IMR-90 (cell line): Measurements from ENCODE around the gene SALL2. TPM values are rescaled to one million over a fixed set of nuclear protein-coding genes. Genes with fewer than 3 reads are reported as not detected.

Experiments
- ATAC-seq: fragments of 200-7000 bp; cut with Tn5 transposase; 2 replicates; pipeline ENCODE4 v1.9.1; 2020; ENCODE audit warnings: low read depth, mild to moderate bottlenecking, moderate library complexity
- Bru-seq: library from RNA; stranded (reverse); fragments of 400-500 nt; gene quantifications from one replicate; lab custom pipeline; 2021; lab: Mats Ljungman, UMichigan
- BruChase-seq, 2 experiments: library from RNA; stranded (reverse); fragments of 400-500 nt; gene quantifications; one replicate each; lab custom pipeline; 2021; lab: Mats Ljungman, UMichigan
- BruUV-seq: library from RNA; stranded (reverse); fragments of 400-500 nt; replicated peaks from 2 replicates; lab custom pipeline; 2021; lab: Mats Ljungman, UMichigan
- CTCF ChIA-PET: fragments of 300-600 bp; formaldehyde crosslinking; extraction: SDS; loops from one replicate; lab custom pipeline; 2021; ENCODE audit warnings: antibody characterized with exemption; lab: Yijun Ruan, JAX
- POLR2A ChIA-PET: fragments of 300-600 bp; sonication (Branson Sonifier 250); formaldehyde crosslinking; loops from one replicate; lab custom pipeline; 2022; ENCODE audit warnings: antibody characterized with exemption; ENCODE audit not compliant: unreplicated experiment; lab: Charles Lee
- DNase-seq: peaks from one replicate; pipeline ENCODE4 v3.0.0; 2013
- H2AFZ ChIP-seq: replicated peaks from 2 replicates; pipeline ENCODE3; 2013; ENCODE audit warnings: low read length, mild to moderate bottlenecking; ENCODE audit not compliant: poor library complexity
- H2AK5ac ChIP-seq: 2 replicates; pipeline ENCODE4 v1.6.1; 2013; ENCODE audit warnings: low read depth, low read length, inconsistent platforms
- H2AK9ac ChIP-seq: replicated peaks from 2 replicates; pipeline ENCODE3; 2013; ENCODE audit warnings: mild to moderate bottlenecking, low read depth, low read length, moderate library complexity; ENCODE audit not compliant: poor library complexity
- H2BK120ac ChIP-seq: 2 replicates; pipeline ENCODE4 v1.6.1; 2013; ENCODE audit warnings: low read depth, low read length, inconsistent platforms
- H2BK15ac ChIP-seq: 3 replicates; pipeline ENCODE4 v1.6.1; 2013; ENCODE audit warnings: low read depth, low read length, inconsistent platforms
- H2BK20ac ChIP-seq: 2 replicates; pipeline ENCODE4 v1.6.1; 2013; ENCODE audit warnings: low read depth, mild to moderate bottlenecking, inconsistent platforms, low read length, moderate library complexity
- H2BK5ac ChIP-seq: 2 replicates; pipeline ENCODE4 v1.6.1; 2013; ENCODE audit warnings: mild to moderate bottlenecking, low read depth, low read length, inconsistent platforms; ENCODE audit not compliant: poor library complexity, severe bottlenecking
- H3K14ac ChIP-seq: replicated peaks from 2 replicates; pipeline ENCODE4 v1.6.1; 2013; ENCODE audit warnings: low read depth, low read length, inconsistent platforms
- H3K18ac ChIP-seq: 2 replicates; pipeline ENCODE4 v1.6.1; 2013; ENCODE audit warnings: low read depth, low read length, control low read depth
- H3K23ac ChIP-seq: 2 replicates; pipeline ENCODE4 v1.6.1; 2013; ENCODE audit warnings: low read depth, low read length, inconsistent platforms
- H3K27ac ChIP-seq: 2 replicates; pipeline ENCODE4 v1.5.1; 2013; ENCODE audit warnings: mild to moderate bottlenecking, control low read depth, low read length; ENCODE audit not compliant: insufficient read depth
- H3K27me3 ChIP-seq: 2 replicates; pipeline ENCODE4 v1.6.1; 2013; ENCODE audit warnings: low read length; ENCODE audit not compliant: control insufficient read depth, insufficient read depth
- H3K36me3 ChIP-seq: 2 replicates; pipeline ENCODE4 v1.6.1; 2013; ENCODE audit warnings: low read length, mixed read lengths; ENCODE audit not compliant: control insufficient read depth, insufficient read depth
- H3K4ac ChIP-seq: 2 replicates; pipeline ENCODE4 v1.6.1; 2013; ENCODE audit warnings: low read depth, low read length, inconsistent platforms
- H3K4me1 ChIP-seq: 2 replicates; pipeline ENCODE4 v1.6.1; 2013; ENCODE audit warnings: low read length, mixed read lengths; ENCODE audit not compliant: control insufficient read depth, insufficient read depth
- H3K4me2 ChIP-seq: 2 replicates; pipeline ENCODE4 v1.6.1; 2013; ENCODE audit warnings: low read depth, mild to moderate bottlenecking, control low read depth, low read length, moderate library complexity
- H3K4me3 ChIP-seq: 2 replicates; pipeline ENCODE4 v1.5.1; 2013; ENCODE audit warnings: low read depth, mild to moderate bottlenecking, control low read depth, low read length, moderate library complexity; ENCODE audit not compliant: insufficient read depth
- H3K56ac ChIP-seq: 2 replicates; pipeline ENCODE4 v1.6.1; 2013; ENCODE audit warnings: low read length, inconsistent platforms; ENCODE audit not compliant: insufficient read depth; ENCODE audit errors: extremely low read depth
- H3K79me1 ChIP-seq, 2 experiments: 2 replicates each; pipeline ENCODE4 v1.6.1; 2013; ENCODE audit warnings: low read length in 2 of 2, inconsistent platforms in 1 of 2, low read depth in 1 of 2
- H3K9ac ChIP-seq: 2 replicates; pipeline ENCODE4 v1.6.1; 2013; ENCODE audit warnings: low read depth, low read length, control low read depth
- H3K9me1 ChIP-seq: 2 replicates; pipeline ENCODE4 v1.6.1; 2013; ENCODE audit warnings: low read length, inconsistent platforms; ENCODE audit not compliant: insufficient read depth
- H3K9me3 ChIP-seq: 2 replicates; pipeline ENCODE4 v1.6.1; 2013; ENCODE audit warnings: low read length; ENCODE audit not compliant: control insufficient read depth, insufficient read depth
- H4K20me1 ChIP-seq: 2 replicates; pipeline ENCODE4 v1.6.1; 2013; ENCODE audit warnings: low read length, inconsistent platforms; ENCODE audit not compliant: insufficient read depth
- H4K5ac ChIP-seq: 2 replicates; pipeline ENCODE4 v1.6.1; 2013; ENCODE audit warnings: mild to moderate bottlenecking, low read depth, low read length, control low read depth
- H4K8ac ChIP-seq, 2 experiments: 2 replicates each; pipeline ENCODE4 v1.6.1; 2013; ENCODE audit warnings: low read depth in 2 of 2, low read length in 2 of 2, control low read depth in 1 of 2, inconsistent platforms in 1 of 2
- H4K91ac ChIP-seq: 2 replicates; pipeline ENCODE4 v1.6.1; 2013; ENCODE audit warnings: low read depth, low read length, inconsistent platforms; ENCODE audit not compliant: insufficient read depth
- MAZ ChIP-seq: IDR thresholded peaks from 2 replicates; pipeline ENCODE4 v1.6.1; 2012; ENCODE audit warnings: low read depth, mild to moderate bottlenecking, low read length, improper control_type of control experiment, moderate library complexity, borderline replicate concordance
- SMC3 ChIP-seq: fragments of 150-350 bp; IDR thresholded peaks from 2 replicates; pipeline ENCODE4 v1.6.1; 2016; ENCODE audit warnings: low read depth, mild to moderate bottlenecking, antibody characterized with exemption, low read length, moderate library complexity
- WGBS, 2 experiments: methylation state at CpG; one replicate each; pipeline versions ENCODE4 v1.1.5 to v1.1.7; 2013; ENCODE audit warnings: missing lambda C conversion rate in 2 of 2; ENCODE audit not compliant: insufficient read length in 1 of 2; ENCODE audit errors: extremely low coverage in 2 of 2; 5-methylcytosine and 5-hydroxymethylcytosine counted together
- dilution Hi-C: fragments of 300-500 bp; cut with HindIII; formaldehyde crosslinking; loops from one replicate; pipeline ENCODE4 v1.14.3; 2018; ENCODE audit warnings: low sequenced_read_pairs; ENCODE audit not compliant: unreplicated experiment
- in situ Hi-C: fragments of 300-500 bp; cut with MboI; formaldehyde crosslinking; loops from 3 replicates; pipeline ENCODE4 v1.14.3; 2019; ENCODE audit warnings: low sequenced_read_pairs, inconsistent platforms, mixed read lengths
- intact Hi-C: fragments of 100-400 bp; cut with micrococcal nuclease; formaldehyde crosslinking; loops from 2 replicates; pipeline ENCODE4 v1.10.0; 2022
- long read RNA-seq: library from polyadenylated mRNA; unstranded; transcript quantifications from one replicate; pipeline ENCODE4 v2.0.0, GENCODE V29; 2021; ENCODE audit not compliant: unreplicated experiment
- polyA plus RNA-seq, 3 experiments: library from polyadenylated mRNA; depleted of rRNA; stranded (reverse); fragments of >200 nt; gene quantifications; 2 replicates each; pipeline ENCODE4 v1.2.3, GENCODE V29; 2012; ENCODE audit warnings: low replicate concordance in 1 of 3
- total RNA-seq: library from RNA; depleted of rRNA; stranded (reverse); fragments of >200 nt; gene quantifications from 2 replicates; pipeline ENCODE4 v1.2.3, GENCODE V29; 2012; rRNA removed

The SALL2 gene
- 2.8 and 2.9 TPM in 2 replicates for total RNA-seq
- polyA plus RNA-seq (2012; rRNA removed) = 10.1 and 12.6 TPM in 2 replicates
- 3.2 and 7.0 TPM in 2 replicates for polyA plus RNA-seq (2012; cell fraction: cytosol; rRNA removed)
- 2.7 and 4.5 TPM in 2 replicates for polyA plus RNA-seq (2012; cell fraction: nucleus; rRNA removed; ENCODE audit: low replicate concordance)
- Bru-seq, nascent RNA = percentile 32 among the genes with signal in this experiment
- BruChase-seq, experiment 1, labeled RNA remaining after a 6-hour chase = percentile 36 among the genes with signal in this experiment
- percentile 53 among the genes with signal in this experiment for BruChase-seq, experiment 2, labeled RNA remaining after a 2-hour chase
- long read RNA-seq, partial matches to known transcripts = 0 of 6 reads
- long read RNA-seq, other reads (novel, unspliced or antisense) = 6 of 6 reads

DNA sequence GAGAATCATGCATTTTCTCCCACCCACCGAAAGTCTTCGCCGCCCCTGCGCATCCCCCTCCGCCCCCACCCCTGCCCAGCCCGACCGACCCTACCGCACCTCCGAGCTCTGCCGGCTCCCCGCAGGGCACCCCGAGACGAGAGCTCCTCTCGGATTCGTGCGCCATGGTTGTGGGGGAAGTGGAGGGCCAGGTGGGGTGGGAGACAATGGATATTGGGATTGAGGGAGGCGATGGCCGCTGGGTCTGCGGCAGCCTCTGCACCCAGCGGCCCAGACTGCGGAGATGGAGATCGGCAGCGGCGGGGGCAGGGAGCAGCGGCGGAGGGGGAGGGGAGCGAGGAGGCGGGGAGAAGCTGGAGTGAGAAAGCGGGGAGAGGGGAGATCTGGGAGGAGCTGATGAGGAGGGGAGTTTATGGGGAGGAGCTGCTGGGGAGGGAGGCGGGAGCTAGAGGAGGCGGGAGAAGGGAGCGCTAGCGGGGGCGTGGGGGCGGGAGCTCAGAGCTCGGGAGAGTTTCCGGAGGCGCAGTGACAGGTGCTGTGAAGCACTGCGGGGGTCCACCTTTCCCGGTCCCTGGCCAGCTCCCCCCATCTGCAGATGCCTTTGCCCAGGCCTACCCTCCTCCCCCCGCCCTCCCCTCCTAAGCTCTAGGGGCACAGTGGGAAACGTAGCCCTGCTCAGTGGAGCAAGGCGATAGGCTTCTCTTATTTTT, at the start of gene SALL2:
SALL2 (minus strand) TSS at position 385 of the 710 bp plus-strand sequence; CDS start at position 166, 219 bp downstream.
- ChIA-PET POLR2A (interaction anchor here (0.6 to 1.1 kb wide), 3 partner anchors 9 to 15 kb away, joined by 3 to 4 read pairs (median 3); partner anchors contain the start of gene METTL3), CTCF (interaction anchor here (0.6 to 1.5 kb wide), 4 partner anchors 9 to 31 kb away, joined by 4 to 11 read pairs (median 4); partner anchors contain the start of gene METTL3)
- Histone ChIP-seq H4K8ac (peak within 1 kb of the TSS; percentile 70 to 82; a peak in 3 of 4 replicates), H2AK5ac (peak within 1 kb of the TSS; percentile 70), H3K14ac (peak within 1 kb of the TSS; percentile 90), H2AK9ac (peak within 1 kb of the TSS; percentile 93), H2BK5ac (peak within 1 kb of the TSS; percentile 40), H4K20me1 (no peaks in the 10 kb centered on the region; the same call in 1 of the 2 replicates), H3K4ac (peak within 1 kb of the TSS; percentile 83), H3K4me2 (peak within 1 kb of the TSS; percentile 95), H3K23ac (peak within 1 kb of the TSS; percentile 85; the same call in 1 of the 2 replicates), H2BK120ac (peak within 1 kb of the TSS; percentile 22; the same call in 1 of the 2 replicates), H3K9ac (peak within 1 kb of the TSS; percentile 90), H3K56ac (no peak within 1 kb of the TSS; the same call in 1 of the 2 replicates), H3K9me1 (peaks cover 4% of the 10 kb centered on the region), H3K4me3 (peak within 1 kb of the TSS; percentile 100), H3K4me1 (peaks cover 3% of the 10 kb centered on the region), H2AFZ (peak within 1 kb of the TSS; percentile 96), H2BK15ac (no peak within 1 kb of the TSS), H2BK20ac (no peak within 1 kb of the TSS), H4K5ac (peak within 1 kb of the TSS; percentile 94), H3K27ac (peak within 1 kb of the TSS; percentile 66), H3K36me3 (peaks cover 15% of the 10 kb centered on the region; the same call in 1 of the 2 replicates), H3K79me1 (peaks cover 0 to 19% of the 10 kb centered on the region in 2 experiments; a peak in 2 of 4 replicates), H3K18ac (peak within 1 kb of the TSS; percentile 92), H3K9me3 (no peaks in the 10 kb centered on the region), H4K91ac (peak within 1 kb of the TSS; percentile 85), H3K27me3 (peaks cover 7% of the 10 kb centered on the region)
- in situ Hi-C loops = no loop called here
- ATAC-seq (peak; percentile 94), DNase-seq (peak; percentile 68)
- 0% methylated on average over 4 of the region's 43 CpGs; no CpG with 5 or more reads in 1 of the 2 experiments for WGBS, 2 experiments
- dilution Hi-C loops = no loop called here
- no TSS peak for BruUV-seq
- peak; percentile 84; the same call in 1 of the 2 replicates for TF ChIP-seq MAZ
- TF ChIP-seq SMC3 = no peak
- intact Hi-C loops = no loop called here
